DND-41 (cell line): Measurements from ENCODE around the gene GJD3.
"Not testable (repeated sequence)": the region's sequence is repeated elsewhere in the genome, so short reads cannot be mapped to it uniquely, and the experiment has no call there.

Source experiments
- EZH2 ChIP-seq: IDR thresholded peaks from 3 replicates; pipeline ENCODE4 v1.6.1; 2012; ENCODE audit warnings: borderline replicate concordance, low read depth, mild to moderate bottlenecking, moderate library complexity, low read length, inconsistent platforms; ENCODE audit not compliant: severe bottlenecking
- TF ChIP-seq, protein P1 (sequence below): IDR thresholded peaks from 2 replicates; pipeline ENCODE4 v1.5.1; 2012; ENCODE audit warnings: borderline replicate concordance, low read length, moderate library complexity, mild to moderate bottlenecking; ENCODE audit not compliant: poor library complexity, severe bottlenecking; ENCODE audit errors: extremely low read depth

DNA sequence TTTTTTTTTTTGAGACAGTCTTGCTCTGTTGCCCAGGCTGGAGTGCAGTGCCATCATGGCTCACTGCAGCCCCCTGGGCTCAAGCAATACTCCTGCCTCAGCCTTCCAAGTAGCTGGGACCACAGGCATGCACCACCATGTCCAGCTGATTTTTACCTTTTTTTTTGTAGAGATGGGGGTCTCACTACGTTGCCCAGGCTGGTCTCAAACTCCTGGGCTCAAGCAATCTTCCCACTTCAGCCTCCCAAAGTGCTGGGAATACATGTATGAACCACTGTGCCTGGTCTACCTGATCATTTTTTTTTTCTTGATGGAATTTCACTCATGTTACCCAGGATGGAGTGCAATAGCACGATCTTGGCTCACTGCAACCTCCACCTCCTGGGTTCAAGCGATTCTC is 22.0 kb upstream of the GJD3 start:
- TF ChIP-seq, protein P1, sequence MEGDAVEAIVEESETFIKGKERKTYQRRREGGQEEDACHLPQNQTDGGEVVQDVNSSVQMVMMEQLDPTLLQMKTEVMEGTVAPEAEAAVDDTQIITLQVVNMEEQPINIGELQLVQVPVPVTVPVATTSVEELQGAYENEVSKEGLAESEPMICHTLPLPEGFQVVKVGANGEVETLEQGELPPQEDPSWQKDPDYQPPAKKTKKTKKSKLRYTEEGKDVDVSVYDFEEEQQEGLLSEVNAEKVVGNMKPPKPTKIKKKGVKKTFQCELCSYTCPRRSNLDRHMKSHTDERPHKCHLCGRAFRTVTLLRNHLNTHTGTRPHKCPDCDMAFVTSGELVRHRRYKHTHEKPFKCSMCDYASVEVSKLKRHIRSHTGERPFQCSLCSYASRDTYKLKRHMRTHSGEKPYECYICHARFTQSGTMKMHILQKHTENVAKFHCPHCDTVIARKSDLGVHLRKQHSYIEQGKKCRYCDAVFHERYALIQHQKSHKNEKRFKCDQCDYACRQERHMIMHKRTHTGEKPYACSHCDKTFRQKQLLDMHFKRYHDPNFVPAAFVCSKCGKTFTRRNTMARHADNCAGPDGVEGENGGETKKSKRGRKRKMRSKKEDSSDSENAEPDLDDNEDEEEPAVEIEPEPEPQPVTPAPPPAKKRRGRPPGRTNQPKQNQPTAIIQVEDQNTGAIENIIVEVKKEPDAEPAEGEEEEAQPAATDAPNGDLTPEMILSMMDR = not testable (repeated sequence)
- not testable (repeated sequence) for TF ChIP-seq EZH2
